Measurements from ENCODE around the gene RRP1.

GRCh38 chr21:43801006-43801783, 11.8 kb downstream of the RRP1 start:
- TF ChIP-seq CTCF (IDR thresholded peaks at IDR 0.05), result no peak
- TF ChIP-seq EP300 (IDR thresholded peaks at IDR 0.05), result no peak

Data from tibial nerve (tissue), 4 donors.